ENCODE results near the gene GSTO1.

DNA sequence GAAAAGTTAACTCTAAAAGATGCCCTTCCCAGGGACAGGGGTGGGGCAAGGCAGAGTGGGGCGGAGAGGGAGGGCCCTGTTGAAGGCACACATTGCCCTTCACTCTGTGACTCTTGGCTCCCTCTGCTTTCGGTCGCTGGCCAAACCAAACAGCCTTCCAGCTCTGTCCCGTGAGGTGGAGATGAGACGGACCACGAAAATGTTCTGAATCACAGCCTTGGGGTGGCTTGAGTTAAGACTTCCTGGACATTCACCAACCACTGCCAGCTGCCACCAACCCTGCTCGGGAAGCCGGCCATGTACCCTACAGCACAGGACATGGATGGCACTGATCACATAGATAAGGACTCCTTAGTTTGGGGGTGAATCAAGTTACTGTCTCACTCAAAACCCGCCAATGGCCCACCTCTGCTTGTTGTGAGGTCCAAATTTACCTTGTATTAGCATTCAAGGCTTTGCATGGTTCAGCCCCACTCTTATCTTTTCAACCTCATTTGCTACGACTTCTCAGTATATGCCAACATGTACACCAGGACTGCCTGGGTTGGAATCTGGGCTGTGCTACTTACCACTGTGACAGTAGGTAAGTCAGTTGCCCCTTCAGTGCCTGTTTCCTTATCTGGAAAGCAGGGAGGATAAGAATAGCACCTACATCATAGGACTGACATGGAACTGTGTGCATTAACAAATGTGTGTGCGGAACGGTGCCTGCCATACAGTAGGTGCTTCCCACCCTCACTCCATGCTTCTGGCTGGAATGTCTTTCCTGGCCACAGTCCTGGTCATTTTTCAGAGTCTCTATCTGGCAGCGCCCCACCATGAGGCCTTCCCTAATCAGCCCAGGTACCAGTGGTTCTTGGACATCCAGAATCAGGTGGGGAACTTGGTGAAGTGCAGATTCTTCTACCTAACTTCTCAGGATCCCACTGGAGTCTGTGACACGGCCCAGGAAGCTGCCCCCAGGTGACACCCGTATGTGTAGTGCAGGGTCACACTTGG, 55.6 kb downstream of the GSTO1 start:
- TF ChIP-seq, protein P1, sequence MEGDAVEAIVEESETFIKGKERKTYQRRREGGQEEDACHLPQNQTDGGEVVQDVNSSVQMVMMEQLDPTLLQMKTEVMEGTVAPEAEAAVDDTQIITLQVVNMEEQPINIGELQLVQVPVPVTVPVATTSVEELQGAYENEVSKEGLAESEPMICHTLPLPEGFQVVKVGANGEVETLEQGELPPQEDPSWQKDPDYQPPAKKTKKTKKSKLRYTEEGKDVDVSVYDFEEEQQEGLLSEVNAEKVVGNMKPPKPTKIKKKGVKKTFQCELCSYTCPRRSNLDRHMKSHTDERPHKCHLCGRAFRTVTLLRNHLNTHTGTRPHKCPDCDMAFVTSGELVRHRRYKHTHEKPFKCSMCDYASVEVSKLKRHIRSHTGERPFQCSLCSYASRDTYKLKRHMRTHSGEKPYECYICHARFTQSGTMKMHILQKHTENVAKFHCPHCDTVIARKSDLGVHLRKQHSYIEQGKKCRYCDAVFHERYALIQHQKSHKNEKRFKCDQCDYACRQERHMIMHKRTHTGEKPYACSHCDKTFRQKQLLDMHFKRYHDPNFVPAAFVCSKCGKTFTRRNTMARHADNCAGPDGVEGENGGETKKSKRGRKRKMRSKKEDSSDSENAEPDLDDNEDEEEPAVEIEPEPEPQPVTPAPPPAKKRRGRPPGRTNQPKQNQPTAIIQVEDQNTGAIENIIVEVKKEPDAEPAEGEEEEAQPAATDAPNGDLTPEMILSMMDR (tag by site-specific recombination; IDR thresholded peaks at IDR 0.05) = no peak
- TF ChIP-seq ZNF623 (tag by site-specific recombination; IDR thresholded peaks at IDR 0.05) (no peak), ZBTB1 (tag by site-specific recombination; IDR thresholded peaks at IDR 0.05) (no peak), ZBTB21 (tag by site-specific recombination; IDR thresholded peaks at IDR 0.05) (no peak), MYNN (tag by site-specific recombination; IDR thresholded peaks at IDR 0.05; ENCODE audit: borderline replicate concordance) (no peak), YY1 (tag by site-specific recombination; IDR thresholded peaks at IDR 0.05) (no peak), BCL11A (tag by site-specific recombination; IDR thresholded peaks at IDR 0.05; ENCODE audit: low read depth) (no peak)
- TF ChIP-seq, protein P2, sequence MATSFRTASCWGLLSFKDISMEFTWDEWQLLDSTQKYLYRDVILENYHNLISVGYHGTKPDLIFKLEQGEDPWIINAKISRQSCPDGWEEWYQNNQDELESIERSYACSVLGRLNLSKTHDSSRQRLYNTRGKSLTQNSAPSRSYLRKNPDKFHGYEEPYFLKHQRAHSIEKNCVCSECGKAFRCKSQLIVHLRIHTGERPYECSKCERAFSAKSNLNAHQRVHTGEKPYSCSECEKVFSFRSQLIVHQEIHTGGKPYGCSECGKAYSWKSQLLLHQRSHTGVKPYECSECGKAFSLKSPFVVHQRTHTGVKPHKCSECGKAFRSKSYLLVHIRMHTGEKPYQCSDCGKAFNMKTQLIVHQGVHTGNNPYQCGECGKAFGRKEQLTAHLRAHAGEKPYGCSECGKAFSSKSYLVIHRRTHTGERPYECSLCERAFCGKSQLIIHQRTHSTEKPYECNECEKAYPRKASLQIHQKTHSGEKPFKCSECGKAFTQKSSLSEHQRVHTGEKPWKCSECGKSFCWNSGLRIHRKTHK (tag by site-specific recombination; IDR thresholded peaks at IDR 0.05) = no peak
- TF ChIP-seq, protein P3, sequence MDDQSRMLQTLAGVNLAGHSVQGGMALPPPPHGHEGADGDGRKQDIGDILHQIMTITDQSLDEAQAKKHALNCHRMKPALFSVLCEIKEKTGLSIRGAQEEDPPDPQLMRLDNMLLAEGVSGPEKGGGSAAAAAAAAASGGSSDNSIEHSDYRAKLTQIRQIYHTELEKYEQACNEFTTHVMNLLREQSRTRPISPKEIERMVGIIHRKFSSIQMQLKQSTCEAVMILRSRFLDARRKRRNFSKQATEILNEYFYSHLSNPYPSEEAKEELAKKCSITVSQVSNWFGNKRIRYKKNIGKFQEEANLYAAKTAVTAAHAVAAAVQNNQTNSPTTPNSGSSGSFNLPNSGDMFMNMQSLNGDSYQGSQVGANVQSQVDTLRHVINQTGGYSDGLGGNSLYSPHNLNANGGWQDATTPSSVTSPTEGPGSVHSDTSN (CRISPR knock-in tag; IDR thresholded peaks at IDR 0.05) = no peak
- TF ChIP-seq, protein P4, sequence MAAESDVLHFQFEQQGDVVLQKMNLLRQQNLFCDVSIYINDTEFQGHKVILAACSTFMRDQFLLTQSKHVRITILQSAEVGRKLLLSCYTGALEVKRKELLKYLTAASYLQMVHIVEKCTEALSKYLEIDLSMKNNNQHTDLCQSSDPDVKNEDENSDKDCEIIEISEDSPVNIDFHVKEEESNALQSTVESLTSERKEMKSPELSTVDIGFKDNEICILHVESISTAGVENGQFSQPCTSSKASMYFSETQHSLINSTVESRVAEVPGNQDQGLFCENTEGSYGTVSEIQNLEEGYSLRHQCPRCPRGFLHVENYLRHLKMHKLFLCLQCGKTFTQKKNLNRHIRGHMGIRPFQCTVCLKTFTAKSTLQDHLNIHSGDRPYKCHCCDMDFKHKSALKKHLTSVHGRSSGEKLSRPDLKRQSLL (tag by site-specific recombination; IDR thresholded peaks at IDR 0.05) = no peak
